ENCODE data around the gene SUSD3. TPM values are rescaled to one million over a fixed set of nuclear protein-coding genes. Genes with fewer than 3 reads are reported as not detected.

SUSD3 gene
- total and polyA plus RNA-seq, 10 of the 15 experiments (the other 5 are each of a cell fraction or from before 2014, with no cell fraction given), result 2.5 to 92.0 (median 31.1) TPM

- no peak for TF ChIP-seq SREBF1 (IDR thresholded peaks at IDR 0.05; ENCODE audit: low read length)
- no peak for TF ChIP-seq SPI1 (IDR thresholded peaks at IDR 0.05; ENCODE audit: borderline replicate concordance, insufficient read depth, low read depth, low read length)
- TF ChIP-seq MEF2A (IDR thresholded peaks at IDR 0.05; ENCODE audit: insufficient read depth, low read depth, low read length), result no peak
- no peak for TF ChIP-seq STAT3 (IDR thresholded peaks at IDR 0.05; ENCODE audit: low read depth, low read length)
- no peak for TF ChIP-seq BRCA1 (IDR thresholded peaks at IDR 0.05; ENCODE audit: low read depth, low read length)
- peak; percentile 73 for TF ChIP-seq IKZF1 (conservative IDR thresholded peaks at IDR 0.05)
- no peak for TF ChIP-seq PRDM15 (CRISPR knock-in tag; IDR thresholded peaks at IDR 0.05)
- no peak for TF ChIP-seq ZSCAN29 (IDR thresholded peaks at IDR 0.05)
- TF ChIP-seq ZNF207 (IDR thresholded peaks at IDR 0.05; ENCODE audit: borderline replicate concordance), result peak; percentile 94
- TF ChIP-seq ZBTB11 (CRISPR knock-in tag; IDR thresholded peaks at IDR 0.05), result no peak
- TF ChIP-seq EZH2 (IDR thresholded peaks at IDR 0.05; ENCODE audit: borderline replicate concordance, control insufficient read depth, low read depth, low read length), result no peak
- TF ChIP-seq SMAD1 (IDR thresholded peaks at IDR 0.05; ENCODE audit: low read depth, partially characterized antibody), result no peak
- TF ChIP-seq, protein P1, sequence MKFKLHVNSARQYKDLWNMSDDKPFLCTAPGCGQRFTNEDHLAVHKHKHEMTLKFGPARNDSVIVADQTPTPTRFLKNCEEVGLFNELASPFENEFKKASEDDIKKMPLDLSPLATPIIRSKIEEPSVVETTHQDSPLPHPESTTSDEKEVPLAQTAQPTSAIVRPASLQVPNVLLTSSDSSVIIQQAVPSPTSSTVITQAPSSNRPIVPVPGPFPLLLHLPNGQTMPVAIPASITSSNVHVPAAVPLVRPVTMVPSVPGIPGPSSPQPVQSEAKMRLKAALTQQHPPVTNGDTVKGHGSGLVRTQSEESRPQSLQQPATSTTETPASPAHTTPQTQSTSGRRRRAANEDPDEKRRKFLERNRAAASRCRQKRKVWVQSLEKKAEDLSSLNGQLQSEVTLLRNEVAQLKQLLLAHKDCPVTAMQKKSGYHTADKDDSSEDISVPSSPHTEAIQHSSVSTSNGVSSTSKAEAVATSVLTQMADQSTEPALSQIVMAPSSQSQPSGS (IDR thresholded peaks at IDR 0.05; ENCODE audit: low read length), result no peak
- TF ChIP-seq SUPT20H (IDR thresholded peaks at IDR 0.05; ENCODE audit: borderline replicate concordance, control insufficient read depth, low read depth, low read length), result no peak
- no peak for TF ChIP-seq MLLT1 (IDR thresholded peaks at IDR 0.05)
- no peak for TF ChIP-seq RCOR1 (conservative IDR thresholded peaks at IDR 0.05; ENCODE audit: low read depth, low read length)
- TF ChIP-seq WRNIP1 (IDR thresholded peaks at IDR 0.05; ENCODE audit: borderline replicate concordance, low read depth, low read length), result no peak
- no peak for TF ChIP-seq GABPA (IDR thresholded peaks at IDR 0.05; ENCODE audit: low read depth)
- TF ChIP-seq BCL11A (IDR thresholded peaks at IDR 0.05; ENCODE audit: low read depth, low read length), result no peak
- TF ChIP-seq CREM (IDR thresholded peaks at IDR 0.05; ENCODE audit: low read depth), result no peak
Observed at GRCh38 chr9:93096131-93096802, 37.8 kb downstream of the SUSD3 start, which contains the start of gene CARD19 (continued).
